Activated CD4-positive, alpha-beta T cell treated with anti-CD3 and anti-CD28 coated beads for 48 hours (primary cell): Measurements from ENCODE around the gene MT3.

Experiments
- DNase-seq: peaks from one replicate; pipeline ENCODE4 v3.0.0-alpha.2; 2020

The MT3 gene

GRCh38 chr16:56631832-56632155 lies 42.5 kb downstream of the MT3 start:
- DNase-seq = no peak

GRCh38 chr16:56632156-56632847 lies 43.0 kb downstream of the MT3 start, which contains the start of gene MT1M:
Gene MT1M (plus strand): TSS chr16:56632659. CDS start chr16:56632732, 73 bp downstream.
- DNase-seq = no peak

- DNase-seq = no peak
Observed at GRCh38 chr16:56632848-56633365, 43.6 kb downstream of the MT3 start.

DNA sequence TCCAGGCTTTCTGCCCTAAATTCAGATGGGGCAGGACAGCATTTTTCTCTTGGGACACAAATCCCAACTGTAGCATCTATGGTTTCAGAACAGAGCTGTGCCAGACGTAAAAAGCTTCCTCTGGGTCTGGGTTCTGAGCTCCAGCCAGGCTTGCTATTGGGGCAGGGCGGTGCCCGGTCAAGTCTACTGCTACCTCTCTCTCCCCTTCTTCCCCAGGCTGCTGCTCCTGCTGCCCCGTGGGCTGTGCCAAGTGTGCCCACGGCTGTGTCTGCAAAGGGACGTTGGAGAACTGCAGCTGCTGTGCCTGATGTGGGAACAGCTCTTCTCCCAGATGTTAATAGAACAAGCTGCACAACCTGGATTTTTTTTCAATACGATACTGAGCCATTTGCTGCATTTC lies 44.2 kb downstream of the MT3 start:
- DNase-seq = no peak

GRCh38 chr16:56634715-56635440 lies 45.5 kb downstream of the MT3 start:
- no peak for DNase-seq

GRCh38 chr16:56635441-56635967 lies 46.2 kb downstream of the MT3 start:
- DNase-seq = no peak

GRCh38 chr16:56636616-56637413 lies 47.5 kb downstream of the MT3 start:
- DNase-seq = no peak

GRCh38 chr16:56637814-56638750 lies 48.8 kb downstream of the MT3 start, which contains the start of gene MT1A:
Gene MT1A (plus strand): TSS chr16:56638666. CDS start chr16:56638739, 73 bp downstream.
- no peak for DNase-seq

DNA sequence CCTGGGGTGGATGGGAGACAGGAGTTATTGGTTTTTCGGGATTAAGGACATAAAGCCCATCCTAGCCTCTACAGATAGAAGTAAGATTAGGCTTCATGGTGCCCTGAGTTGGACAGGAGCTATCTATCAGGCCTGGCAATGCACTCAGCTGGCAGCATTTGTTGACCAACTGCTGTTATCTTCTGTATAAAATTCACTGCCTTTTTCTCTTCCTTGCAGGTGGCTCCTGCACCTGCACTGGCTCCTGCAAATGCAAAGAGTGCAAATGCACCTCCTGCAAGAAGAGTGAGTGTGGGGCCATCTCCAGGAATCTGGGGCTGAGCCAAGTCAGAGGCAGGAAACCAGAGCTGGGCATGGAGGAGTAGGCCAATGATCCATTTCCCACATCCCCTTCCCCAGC lies 49.7 kb downstream of the MT3 start:
- DNase-seq = no peak

GRCh38 chr16:56640076-56640475 lies 50.7 kb downstream of the MT3 start:
- no peak for DNase-seq
